ENCODE results near the gene CHN2. TPM values are rescaled to one million over a fixed set of nuclear protein-coding genes. Genes with fewer than 3 reads are reported as not detected.

The CHN2 gene
- total and polyA plus RNA-seq, 2 donors (not counting 1 experiment from before 2014, with no cell fraction given): 0.86 to 1.4 TPM

- WGBS (ENCODE audit: insufficient coverage): no CpG with 5 or more reads among the region's 2 CpGs
Measured at GRCh38 chr7:29434380-29434768, 239.8 kb downstream of the CHN2 start.

GRCh38 chr7:29435167-29435566 lies 240.6 kb downstream of the CHN2 start:
- Histone ChIP-seq H3K9ac (ENCODE audit: low read length) (no peak overlapping the region), H3K36me3 (replicated peaks in 1 of 2; ENCODE audit: control extremely low read depth in 1 of 2, control insufficient read depth in 1 of 2, extremely low read depth in 1 of 2, insufficient read depth in 2 of 2, low read length in 1 of 2) (no peaks in the 10 kb centered on the region), H4K20me1 (ENCODE audit: control insufficient read depth, insufficient read depth, low read length, poor library complexity, severe bottlenecking) (no peaks in the 10 kb centered on the region), H3K4me2 (replicated peaks; ENCODE audit: low read depth, low read length, poor library complexity, severe bottlenecking) (no peak overlapping the region), H3K9me3 (ENCODE audit: control extremely low read depth in 1 of 3, control insufficient read depth in 2 of 3, insufficient read depth in 1 of 3, low read length in 2 of 3) (no peaks in the 10 kb centered on the region), H3K27me3 (replicated peaks in 1 of 4; ENCODE audit: control extremely low read depth in 1 of 4, control insufficient read depth in 3 of 4, insufficient read depth in 4 of 4, low read length in 3 of 4) (no peaks in the 10 kb centered on the region), H3K79me2 (ENCODE audit: control insufficient read depth, insufficient read depth, low read length) (no peaks in the 10 kb centered on the region), H2AFZ (ENCODE audit: insufficient read depth, low read depth, low read length, poor library complexity, severe bottlenecking) (no peak overlapping the region), H3K27ac (ENCODE audit: low read length in 2 of 2) (no peak overlapping the region), H3K4me3 (ENCODE audit: control extremely low read depth in 1 of 5, extremely low read depth in 1 of 5, insufficient read depth in 1 of 5, low read depth in 2 of 5, low read length in 4 of 5) (no peak overlapping the region), H3K4me1 (ENCODE audit: control insufficient read depth in 2 of 2, insufficient read depth in 2 of 2, low read length in 2 of 2) (no peaks in the 10 kb centered on the region)
- no peak overlapping the region for H3K4me3 Mint-ChIP-seq
- H3K4me1 Mint-ChIP-seq: peaks cover 2% of the 10 kb centered on the region
- TF ChIP-seq CTCF (IDR thresholded peaks at IDR 0.05) (no peak), EZH2 (IDR thresholded peaks at IDR 0.05; ENCODE audit: borderline replicate concordance, insufficient read depth, low read depth, low read length, poor library complexity, severe bottlenecking) (no peak)
- intact Hi-C loops (cut with micrococcal nuclease): no loop called here
- H3K27me3 Mint-ChIP-seq: no peaks in the 10 kb centered on the region
- H3K9me3 Mint-ChIP-seq (ENCODE audit: insufficient read depth): no peaks in the 10 kb centered on the region
- H3K27ac Mint-ChIP-seq: no peak overlapping the region
- ATAC-seq (ENCODE audit: low read depth): no peak
- no peak for DNase-seq
- ChIA-PET CTCF (interaction anchor here (0.6 to 1.2 kb wide), 3 partner anchors 26 to 153 kb away, joined by 3 to 4 read pairs (median 3); no protein-coding TSS in a partner anchor), POLR2A (no interaction called here)

More at GRCh38 chr7:29434380-29434768, 239.8 kb downstream of the CHN2 start:
- no peaks in the 10 kb centered on the region for H3K36me3 ChIP-seq (replicated peaks in 1 of 2; ENCODE audit: control extremely low read depth in 1 of 2, control insufficient read depth in 1 of 2, extremely low read depth in 1 of 2, insufficient read depth in 2 of 2, low read length in 1 of 2)
- no peaks in the 10 kb centered on the region for H3K27me3 Mint-ChIP-seq
- ChIA-PET POLR2A (no interaction called here), CTCF (interaction anchor here (1.2 kb wide), 1 partner anchor 25 kb away, joined by 3 read pairs; no protein-coding TSS in a partner anchor)
- H3K4me1 Mint-ChIP-seq: peaks cover 2% of the 10 kb centered on the region
- H3K27ac ChIP-seq (ENCODE audit: low read length in 2 of 2): no peak overlapping the region
- no peak overlapping the region for H3K9ac ChIP-seq (ENCODE audit: low read length)
- H4K20me1 ChIP-seq (ENCODE audit: control insufficient read depth, insufficient read depth, low read length, poor library complexity, severe bottlenecking): no peaks in the 10 kb centered on the region
- no peaks in the 10 kb centered on the region for H3K9me3 ChIP-seq (ENCODE audit: control extremely low read depth in 1 of 3, control insufficient read depth in 2 of 3, insufficient read depth in 1 of 3, low read length in 2 of 3)
- H3K4me2 ChIP-seq (replicated peaks; ENCODE audit: low read depth, low read length, poor library complexity, severe bottlenecking): no peak overlapping the region
- H3K4me3 ChIP-seq (ENCODE audit: control extremely low read depth in 1 of 5, extremely low read depth in 1 of 5, insufficient read depth in 1 of 5, low read depth in 2 of 5, low read length in 4 of 5): no peak overlapping the region
- no peaks in the 10 kb centered on the region for H3K79me2 ChIP-seq (ENCODE audit: control insufficient read depth, insufficient read depth, low read length)
- no peaks in the 10 kb centered on the region for H3K9me3 Mint-ChIP-seq (ENCODE audit: insufficient read depth)
- ATAC-seq (ENCODE audit: low read depth) (no peak), DNase-seq (no peak)
- TF ChIP-seq EZH2 (IDR thresholded peaks at IDR 0.05; ENCODE audit: borderline replicate concordance, insufficient read depth, low read depth, low read length, poor library complexity, severe bottlenecking) (no peak), CTCF (IDR thresholded peaks at IDR 0.05) (no peak)
- H3K27me3 ChIP-seq (replicated peaks in 1 of 4; ENCODE audit: control extremely low read depth in 1 of 4, control insufficient read depth in 3 of 4, insufficient read depth in 4 of 4, low read length in 3 of 4): no peaks in the 10 kb centered on the region
- no peak overlapping the region for H2AFZ ChIP-seq (ENCODE audit: insufficient read depth, low read depth, low read length, poor library complexity, severe bottlenecking)
- H3K27ac Mint-ChIP-seq: no peak overlapping the region
- H3K4me3 Mint-ChIP-seq: no peak overlapping the region
- intact Hi-C loops (cut with micrococcal nuclease): no loop called here
- H3K4me1 ChIP-seq (ENCODE audit: control insufficient read depth in 2 of 2, insufficient read depth in 2 of 2, low read length in 2 of 2): no peaks in the 10 kb centered on the region

Measured in B cell (primary cell).